Measurements from ENCODE around the gene IDNK.

- no peak for TF ChIP-seq CTCF (IDR thresholded peaks at IDR 0.05; ENCODE audit: borderline replicate concordance, extremely low read depth, low read length, poor library complexity, severe bottlenecking)
- TF ChIP-seq EZH2 (IDR thresholded peaks at IDR 0.05; ENCODE audit: borderline replicate concordance, low read depth, low read length, severe bottlenecking) = no peak
Measured at GRCh38 chr9:83574482-83574881, 48.5 kb upstream of the IDNK start.
